ENCODE measurements around the gene CDRT4.

The CDRT4 gene

DNA sequence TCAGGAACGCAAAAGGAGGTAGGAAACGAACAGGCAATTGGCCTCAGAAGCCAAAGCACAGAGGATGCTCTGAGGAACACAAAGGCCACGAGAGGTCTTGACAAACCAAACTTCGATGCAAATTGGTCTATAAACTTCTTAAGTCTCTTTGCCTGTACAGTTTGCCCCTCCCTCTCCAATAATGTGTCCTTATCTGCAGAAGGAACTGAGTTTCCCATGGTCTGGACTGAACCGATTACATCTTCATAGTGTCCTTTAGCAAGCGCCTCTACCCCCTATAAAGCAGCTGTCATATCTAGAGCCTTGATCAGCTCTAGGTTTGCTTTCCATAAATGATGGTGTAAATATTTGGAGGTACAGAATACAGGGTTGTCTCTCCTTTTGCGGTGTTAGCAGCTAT is 3.1 kb upstream of the CDRT4 start:
- no peak overlapping the region for H2AK5ac ChIP-seq (ENCODE audit: low read length)

DNA sequence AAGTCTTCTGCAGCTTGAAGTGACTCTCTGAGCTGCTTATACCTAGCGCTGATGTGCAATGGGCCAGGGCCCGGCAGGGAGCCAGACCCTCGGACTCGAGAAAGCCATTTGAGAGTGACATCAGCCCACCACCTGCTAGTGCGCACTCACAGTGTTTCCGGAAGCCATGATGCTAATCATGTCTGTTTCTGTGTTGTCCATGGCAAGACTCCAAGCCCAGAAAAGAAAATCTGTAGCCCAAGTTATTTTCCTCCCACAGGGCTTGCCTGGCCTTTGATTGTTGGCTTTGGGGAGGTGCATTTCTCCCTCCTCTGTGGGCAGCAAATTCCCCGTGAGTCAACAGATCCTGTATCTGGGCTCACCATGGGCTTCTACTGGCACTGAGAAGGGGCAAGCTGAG is 1.8 kb upstream of the CDRT4 start:
- no CpG with 5 or more reads among the region's 7 CpGs for WGBS (ENCODE audit: extremely low coverage, insufficient coverage, low lambda C conversion rate)
- Histone ChIP-seq H3K4me3 (ENCODE audit: low read length) (no peak overlapping the region), H2AK5ac (ENCODE audit: low read length) (no peak overlapping the region), H3K18ac (ENCODE audit: low read length) (no peak overlapping the region), H3K27me3 (ENCODE audit: insufficient read depth, low read length, poor library complexity) (no peaks in the 10 kb centered on the region), H3K4me1 (ENCODE audit: control insufficient read depth, low read depth, low read length) (no peaks in the 10 kb centered on the region), H2BK15ac (replicated peaks; ENCODE audit: low read depth) (no peak overlapping the region), H3K4me2 (ENCODE audit: low read length) (no peak overlapping the region), H3K79me1 (ENCODE audit: low read length) (no peaks in the 10 kb centered on the region), H2BK5ac (ENCODE audit: low read length) (no peak overlapping the region), H3K4ac (ENCODE audit: low read depth, low read length) (no peak overlapping the region), H3K79me2 (ENCODE audit: control insufficient read depth, insufficient read depth, low read length) (no peaks in the 10 kb centered on the region), H3K9ac (ENCODE audit: low read length) (no peak overlapping the region), H3K56ac (ENCODE audit: low read length) (no peak overlapping the region), H2BK120ac (ENCODE audit: low read depth, low read length) (no peak overlapping the region), H3K36me3 (ENCODE audit: control insufficient read depth, insufficient read depth, low read length) (no peaks in the 10 kb centered on the region), H3K23ac (ENCODE audit: low read length) (no peak overlapping the region), H3K27ac (ENCODE audit: low read depth, low read length) (no peak overlapping the region), H4K5ac (ENCODE audit: low read length) (no peak overlapping the region), H4K8ac (ENCODE audit: low read depth, low read length) (no peak overlapping the region)
- no peak for DNase-seq

More for the DNA sequence above, 3.1 kb upstream of the CDRT4 start:
- H3K4me3 ChIP-seq (ENCODE audit: low read length): no peak overlapping the region
- no peak overlapping the region for H3K4me2 ChIP-seq (ENCODE audit: low read length)
- no peak overlapping the region for H4K5ac ChIP-seq (ENCODE audit: low read length)
- H2BK120ac ChIP-seq (ENCODE audit: low read depth, low read length): no peak overlapping the region
- H3K18ac ChIP-seq (ENCODE audit: low read length): no peak overlapping the region
- H3K27me3 ChIP-seq (ENCODE audit: insufficient read depth, low read length, poor library complexity): no peaks in the 10 kb centered on the region
- no peaks in the 10 kb centered on the region for H3K79me2 ChIP-seq (ENCODE audit: control insufficient read depth, insufficient read depth, low read length)
- WGBS (ENCODE audit: extremely low coverage, insufficient coverage, low lambda C conversion rate): no CpG with 5 or more reads among the region's 7 CpGs
- H3K36me3 ChIP-seq (ENCODE audit: control insufficient read depth, insufficient read depth, low read length): no peaks in the 10 kb centered on the region
- H3K23ac ChIP-seq (ENCODE audit: low read length): no peak overlapping the region
- no peak overlapping the region for H2BK5ac ChIP-seq (ENCODE audit: low read length)
- H3K9ac ChIP-seq (ENCODE audit: low read length): no peak overlapping the region
- H3K56ac ChIP-seq (ENCODE audit: low read length): no peak overlapping the region
- H3K79me1 ChIP-seq (ENCODE audit: low read length): no peaks in the 10 kb centered on the region
- DNase-seq: no peak
- H3K27ac ChIP-seq (ENCODE audit: low read depth, low read length): no peak overlapping the region
- H3K4me1 ChIP-seq (ENCODE audit: control insufficient read depth, low read depth, low read length): no peaks in the 10 kb centered on the region
- no peak overlapping the region for H4K8ac ChIP-seq (ENCODE audit: low read depth, low read length)
- no peak overlapping the region for H2BK15ac ChIP-seq (replicated peaks; ENCODE audit: low read depth)
- no peak overlapping the region for H3K4ac ChIP-seq (ENCODE audit: low read depth, low read length)

GRCh38 chr17:15468126-15468525 is 705 bp upstream of the CDRT4 start:
- H3K4ac ChIP-seq (ENCODE audit: low read depth, low read length): no peak overlapping the region
- no peaks in the 10 kb centered on the region for H3K79me1 ChIP-seq (ENCODE audit: low read length)
- no peaks in the 10 kb centered on the region for H3K79me2 ChIP-seq (ENCODE audit: control insufficient read depth, insufficient read depth, low read length)
- no peaks in the 10 kb centered on the region for H3K4me1 ChIP-seq (ENCODE audit: control insufficient read depth, low read depth, low read length)
- H2BK120ac ChIP-seq (ENCODE audit: low read depth, low read length): no peak overlapping the region
- no CpG with 5 or more reads among the region's 4 CpGs for WGBS (ENCODE audit: extremely low coverage, insufficient coverage, low lambda C conversion rate)
- H3K4me2 ChIP-seq (ENCODE audit: low read length): no peak overlapping the region
- no peak overlapping the region for H3K9ac ChIP-seq (ENCODE audit: low read length)
- no peak for DNase-seq
- H3K4me3 ChIP-seq (ENCODE audit: low read length): no peak overlapping the region
- no peak overlapping the region for H2BK15ac ChIP-seq (replicated peaks; ENCODE audit: low read depth)
- H3K18ac ChIP-seq (ENCODE audit: low read length): no peak overlapping the region
- H2AK5ac ChIP-seq (ENCODE audit: low read length): no peak overlapping the region
- no peak overlapping the region for H4K8ac ChIP-seq (ENCODE audit: low read depth, low read length)
- H4K5ac ChIP-seq (ENCODE audit: low read length): no peak overlapping the region
- no peak overlapping the region for H3K56ac ChIP-seq (ENCODE audit: low read length)
- no peaks in the 10 kb centered on the region for H3K27me3 ChIP-seq (ENCODE audit: insufficient read depth, low read length, poor library complexity)
- no peak overlapping the region for H3K27ac ChIP-seq (ENCODE audit: low read depth, low read length)
- H2BK5ac ChIP-seq (ENCODE audit: low read length): no peak overlapping the region
- no peak overlapping the region for H3K23ac ChIP-seq (ENCODE audit: low read length)
- no peaks in the 10 kb centered on the region for H3K36me3 ChIP-seq (ENCODE audit: control insufficient read depth, insufficient read depth, low read length)

DNA sequence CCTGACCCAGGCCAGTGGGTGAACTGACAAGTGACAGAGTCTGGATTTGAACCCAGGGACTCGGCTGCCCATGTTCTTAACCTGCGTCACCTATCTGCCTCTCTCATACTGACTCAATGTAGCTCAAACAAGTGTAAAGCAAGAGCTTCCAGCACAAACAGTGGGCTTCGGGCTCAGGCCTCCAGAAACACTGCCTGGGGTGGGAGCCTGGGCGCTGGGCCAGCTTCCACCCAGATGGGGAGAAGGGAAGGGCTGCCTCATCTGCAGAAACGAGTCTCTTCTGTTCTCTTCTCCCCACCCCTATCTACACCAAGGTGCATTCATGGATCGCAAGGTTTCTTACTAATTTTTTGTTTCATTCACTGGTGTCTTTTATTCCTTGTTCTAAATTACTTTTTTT is 1.3 kb downstream of the CDRT4 start:
- no peak overlapping the region for H4K5ac ChIP-seq (ENCODE audit: low read length)
- no peak overlapping the region for H2AK5ac ChIP-seq (ENCODE audit: low read length)
- no peak overlapping the region for H3K4me2 ChIP-seq (ENCODE audit: low read length)
- no peak for DNase-seq
- H3K27me3 ChIP-seq (ENCODE audit: insufficient read depth, low read length, poor library complexity): no peaks in the 10 kb centered on the region
- H3K79me2 ChIP-seq (ENCODE audit: control insufficient read depth, insufficient read depth, low read length): no peaks in the 10 kb centered on the region
- H2BK5ac ChIP-seq (ENCODE audit: low read length): no peak overlapping the region
- no peak overlapping the region for H3K9ac ChIP-seq (ENCODE audit: low read length)
- no peaks in the 10 kb centered on the region for H3K36me3 ChIP-seq (ENCODE audit: control insufficient read depth, insufficient read depth, low read length)
- no peak overlapping the region for H4K8ac ChIP-seq (ENCODE audit: low read depth, low read length)
- WGBS (ENCODE audit: extremely low coverage, insufficient coverage, low lambda C conversion rate): no CpG with 5 or more reads among the region's 6 CpGs
- H3K4ac ChIP-seq (ENCODE audit: low read depth, low read length): no peak overlapping the region
- no peak overlapping the region for H3K18ac ChIP-seq (ENCODE audit: low read length)
- H2BK15ac ChIP-seq (replicated peaks; ENCODE audit: low read depth): no peak overlapping the region
- no peak overlapping the region for H2BK120ac ChIP-seq (ENCODE audit: low read depth, low read length)
- no peak overlapping the region for H3K23ac ChIP-seq (ENCODE audit: low read length)
- H3K4me3 ChIP-seq (ENCODE audit: low read length): no peak overlapping the region
- no peaks in the 10 kb centered on the region for H3K4me1 ChIP-seq (ENCODE audit: control insufficient read depth, low read depth, low read length)
- H3K79me1 ChIP-seq (ENCODE audit: low read length): no peaks in the 10 kb centered on the region
- no peak overlapping the region for H3K27ac ChIP-seq (ENCODE audit: low read depth, low read length)
- no peak overlapping the region for H3K56ac ChIP-seq (ENCODE audit: low read length)

DNA sequence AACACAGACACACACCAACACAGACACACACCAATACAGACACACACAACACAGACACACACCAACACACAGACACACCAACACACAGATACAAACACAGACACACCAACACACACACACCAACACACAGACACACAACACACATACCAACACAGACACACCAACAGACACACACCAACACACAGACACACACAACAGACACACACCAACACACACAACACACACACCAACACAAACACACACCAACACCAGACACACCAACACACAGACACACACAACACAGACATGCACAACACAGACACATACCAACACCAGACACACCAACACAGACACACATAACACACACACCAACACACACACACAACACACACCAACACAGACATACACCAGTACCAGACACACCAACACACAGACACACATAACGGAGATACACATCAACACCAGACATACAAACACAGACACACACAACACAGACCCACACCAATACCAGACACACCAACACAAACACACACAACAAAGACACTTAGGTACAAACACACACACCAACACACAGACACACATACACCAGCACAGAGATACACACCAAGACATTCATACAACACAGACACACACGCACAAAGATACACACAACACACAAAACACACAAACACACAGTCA is 2.2 kb downstream of the CDRT4 start:
- WGBS (ENCODE audit: extremely low coverage, insufficient coverage, low lambda C conversion rate): no CpG with 5 or more reads among the region's 2 CpGs
- H3K36me3 ChIP-seq (ENCODE audit: control insufficient read depth, insufficient read depth, low read length): no peaks in the 10 kb centered on the region

More for the DNA sequence above, 2.2 kb downstream of the CDRT4 start:
- Histone ChIP-seq H3K79me1 (ENCODE audit: low read length) (no peaks in the 10 kb centered on the region), H3K4me3 (ENCODE audit: low read length) (no peak overlapping the region), H3K4me1 (ENCODE audit: control insufficient read depth, low read depth, low read length) (no peaks in the 10 kb centered on the region), H2BK15ac (replicated peaks; ENCODE audit: low read depth) (no peak overlapping the region), H3K9ac (ENCODE audit: low read length) (no peak overlapping the region), H3K79me2 (ENCODE audit: control insufficient read depth, insufficient read depth, low read length) (no peaks in the 10 kb centered on the region), H2AK5ac (ENCODE audit: low read length) (no peak overlapping the region), H2BK120ac (ENCODE audit: low read depth, low read length) (no peak overlapping the region), H3K56ac (ENCODE audit: low read length) (no peak overlapping the region), H3K4me2 (ENCODE audit: low read length) (no peak overlapping the region), H3K18ac (ENCODE audit: low read length) (no peak overlapping the region), H3K27me3 (ENCODE audit: insufficient read depth, low read length, poor library complexity) (no peaks in the 10 kb centered on the region), H4K5ac (ENCODE audit: low read length) (no peak overlapping the region), H3K23ac (ENCODE audit: low read length) (no peak overlapping the region), H3K27ac (ENCODE audit: low read depth, low read length) (no peak overlapping the region), H3K4ac (ENCODE audit: low read depth, low read length) (no peak overlapping the region), H4K8ac (ENCODE audit: low read depth, low read length) (no peak overlapping the region), H2BK5ac (ENCODE audit: low read length) (peak overlapping the region; percentile 25)
- no peak for DNase-seq
